OCI-LY3 (cell line): Measurements from ENCODE around the gene POLR2E.

Experiments used
- H2AFZ ChIP-seq: fragments of 200-600, 300-600 bp; shearing (Covaris generic); 2 replicates; pipeline ENCODE4 v1.6.0; 2014; ENCODE audit warnings: antibody characterized with exemption, low read depth, low read length
- H3K27ac ChIP-seq: fragments of 200-600, 300-600 bp; sonication (generic); 2 replicates; pipeline ENCODE4 v1.5.1; 2014; ENCODE audit warnings: mild to moderate bottlenecking, low read length, moderate library complexity, mixed read lengths
- H3K27me3 ChIP-seq: fragments of 200-600, 300-600 bp; sonication (generic); 2 replicates; pipeline ENCODE4 v1.6.1; 2014; ENCODE audit warnings: low read depth, low read length, mixed read lengths
- H3K36me3 ChIP-seq: fragments of 200-600, 300-600 bp; sonication (generic); replicated peaks from 2 replicates; pipeline ENCODE3; 2014; ENCODE audit warnings: low read depth, low read length, mixed read lengths
- H3K4me1 ChIP-seq: fragments of 300-600, 200-600 bp; sonication (generic); 2 replicates; pipeline ENCODE4 v1.6.1; 2014; ENCODE audit warnings: low read length, mixed read lengths
- H3K4me2 ChIP-seq: fragments of 200-600, 300-600 bp; sonication (generic); 2 replicates; pipeline ENCODE4 v1.6.1; 2014; ENCODE audit warnings: low read length, mixed read lengths
- H3K4me3 ChIP-seq: fragments of 300-600, 200-600 bp; sonication (generic); 2 replicates; pipeline ENCODE4 v1.5.1; 2014; ENCODE audit warnings: antibody characterized with exemption, mild to moderate bottlenecking, low read length, moderate library complexity
- H3K79me2 ChIP-seq: fragments of 300-600, 200-600 bp; shearing (Covaris generic); 2 replicates; pipeline ENCODE4 v1.6.1; 2014; ENCODE audit warnings: mild to moderate bottlenecking, low read length, mixed read lengths
- H3K9ac ChIP-seq: fragments of 300-600, 200-600 bp; shearing (Covaris generic); 2 replicates; pipeline ENCODE4 v1.6.0; 2014; ENCODE audit warnings: mild to moderate bottlenecking, low read length, moderate library complexity
- H3K9me3 ChIP-seq: fragments of 200-600, 300-600 bp; shearing (Covaris generic); 2 replicates; pipeline ENCODE4 v1.6.1; 2014; ENCODE audit warnings: low read length, mixed read lengths; ENCODE audit not compliant: insufficient read depth
- H4K20me1 ChIP-seq: fragments of 200-600, 300-600 bp; sonication (generic); 2 replicates; pipeline ENCODE4 v1.6.1; 2016; ENCODE audit warnings: low read length, mixed read lengths; ENCODE audit not compliant: insufficient read depth
- CTCF ChIP-seq: fragments of 200-600, 300-600 bp; sonication (generic); IDR thresholded peaks from 2 replicates; pipeline ENCODE4 v1.5.1; 2014; ENCODE audit warnings: antibody characterized with exemption, low read length, low read depth
- EZH2phosphoT487 ChIP-seq: fragments of 200-600 bp; shearing (Covaris generic); IDR thresholded peaks from 2 replicates; pipeline ENCODE4 v1.6.1; 2018; ENCODE audit warnings: antibody characterized with exemption, mixed run types, low read depth

Gene POLR2E

GRCh38 chr19:1058112-1058511, 37.1 kb downstream of the POLR2E start:
- Histone ChIP-seq H3K9ac (no peak overlapping the region), H3K79me2 (no peaks in the 10 kb centered on the region), H3K36me3 (peaks cover 17% of the 10 kb centered on the region), H3K4me3 (no peak overlapping the region), H3K27ac (no peak overlapping the region), H3K9me3 (no peaks in the 10 kb centered on the region), H2AFZ (no peak overlapping the region), H3K27me3 (no peaks in the 10 kb centered on the region), H4K20me1 (no peaks in the 10 kb centered on the region), H3K4me1 (no peaks in the 10 kb centered on the region), H3K4me2 (no peak overlapping the region)
- TF ChIP-seq EZH2phosphoT487 (no peak), CTCF (no peak)

- Histone ChIP-seq H3K4me2 (no peak overlapping the region), H3K9me3 (no peaks in the 10 kb centered on the region), H3K9ac (no peak overlapping the region), H3K36me3 (peaks cover 17% of the 10 kb centered on the region), H2AFZ (no peak overlapping the region), H4K20me1 (no peaks in the 10 kb centered on the region), H3K27me3 (no peaks in the 10 kb centered on the region), H3K79me2 (no peaks in the 10 kb centered on the region), H3K4me3 (no peak overlapping the region), H3K27ac (no peak overlapping the region), H3K4me1 (no peaks in the 10 kb centered on the region)
- TF ChIP-seq EZH2phosphoT487 (no peak), CTCF (peak; percentile 78)
Measured at GRCh38 chr19:1057176-1057855, 37.9 kb downstream of the POLR2E start.

- H3K4me2 ChIP-seq: no peak overlapping the region
- H3K36me3 ChIP-seq: peaks cover 21% of the 10 kb centered on the region
- no peak overlapping the region for H3K4me3 ChIP-seq
- H3K4me1 ChIP-seq: no peaks in the 10 kb centered on the region
- no peak for TF ChIP-seq EZH2phosphoT487
- no peak overlapping the region for H2AFZ ChIP-seq
- no peaks in the 10 kb centered on the region for H4K20me1 ChIP-seq
- no peaks in the 10 kb centered on the region for H3K27me3 ChIP-seq
- no peaks in the 10 kb centered on the region for H3K79me2 ChIP-seq
- no peak overlapping the region for H3K27ac ChIP-seq
- H3K9ac ChIP-seq: no peak overlapping the region
- no peaks in the 10 kb centered on the region for H3K9me3 ChIP-seq
Measured at GRCh38 chr19:1055886-1056620, 39.1 kb downstream of the POLR2E start.

- Histone ChIP-seq H3K27ac (no peak overlapping the region), H3K79me2 (no peaks in the 10 kb centered on the region), H3K27me3 (no peaks in the 10 kb centered on the region), H3K4me3 (no peak overlapping the region), H3K4me1 (no peaks in the 10 kb centered on the region), H3K36me3 (peaks cover 21% of the 10 kb centered on the region), H2AFZ (no peak overlapping the region), H3K4me2 (no peak overlapping the region), H3K9ac (no peak overlapping the region), H3K9me3 (no peaks in the 10 kb centered on the region), H4K20me1 (no peaks in the 10 kb centered on the region)
- TF ChIP-seq CTCF: no peak
- no peak for TF ChIP-seq EZH2phosphoT487
Measured at GRCh38 chr19:1055028-1055425, 40.1 kb downstream of the POLR2E start.
